HT1080 (cell line): ENCODE results near the gene LDLRAP1. TPM values are rescaled to one million over a fixed set of nuclear protein-coding genes. Genes with fewer than 3 reads are reported as not detected.

Experiments used
- DNase-seq: peaks from one replicate; pipeline ENCODE4 v3.0.0-alpha.2; 2015; ENCODE audit warnings: low read depth
- total RNA-seq: library from RNA; depleted of rRNA; stranded (reverse); fragments of >200 nt; shearing (Covaris generic); gene quantifications from 2 replicates; pipeline ENCODE4 v1.2.3, GENCODE V29; 2014

Gene LDLRAP1
- total RNA-seq, 1 experiment from 2014 or later = 13.8 TPM

DNA sequence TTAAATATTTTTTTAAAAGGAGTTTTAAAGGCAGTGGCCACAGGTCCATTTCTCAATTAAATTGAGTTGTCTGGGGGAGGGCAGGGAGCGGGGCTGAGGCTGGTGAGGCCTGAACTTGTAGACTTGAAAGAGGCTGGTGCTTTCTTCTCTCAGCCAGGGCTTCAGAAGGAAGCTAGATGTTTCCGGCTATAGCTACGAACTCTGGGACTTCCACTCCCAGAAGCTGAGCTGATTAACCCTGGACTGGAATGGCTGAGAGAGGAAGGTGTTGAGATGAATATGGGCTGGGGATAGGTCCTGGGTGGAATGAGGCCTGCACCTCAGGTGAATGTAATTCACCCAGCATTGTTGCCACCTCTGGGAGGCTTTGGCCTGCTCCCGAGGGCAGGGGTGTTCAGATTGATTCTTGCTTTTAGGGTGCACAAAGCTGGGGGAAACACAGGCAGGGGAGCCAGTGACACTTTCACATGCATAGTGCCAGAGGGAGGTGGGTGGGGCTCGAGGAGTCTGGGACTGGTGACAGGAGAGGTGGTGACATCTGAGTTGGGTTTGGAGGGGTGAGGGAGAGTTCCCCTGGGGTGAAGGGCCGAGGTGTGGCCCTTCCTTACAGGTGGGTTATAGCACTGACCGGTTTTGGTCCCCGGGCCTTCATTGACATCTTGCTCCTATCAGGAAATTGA lies 18.2 kb downstream of the LDLRAP1 start:
- DNase-seq = no peak

DNA sequence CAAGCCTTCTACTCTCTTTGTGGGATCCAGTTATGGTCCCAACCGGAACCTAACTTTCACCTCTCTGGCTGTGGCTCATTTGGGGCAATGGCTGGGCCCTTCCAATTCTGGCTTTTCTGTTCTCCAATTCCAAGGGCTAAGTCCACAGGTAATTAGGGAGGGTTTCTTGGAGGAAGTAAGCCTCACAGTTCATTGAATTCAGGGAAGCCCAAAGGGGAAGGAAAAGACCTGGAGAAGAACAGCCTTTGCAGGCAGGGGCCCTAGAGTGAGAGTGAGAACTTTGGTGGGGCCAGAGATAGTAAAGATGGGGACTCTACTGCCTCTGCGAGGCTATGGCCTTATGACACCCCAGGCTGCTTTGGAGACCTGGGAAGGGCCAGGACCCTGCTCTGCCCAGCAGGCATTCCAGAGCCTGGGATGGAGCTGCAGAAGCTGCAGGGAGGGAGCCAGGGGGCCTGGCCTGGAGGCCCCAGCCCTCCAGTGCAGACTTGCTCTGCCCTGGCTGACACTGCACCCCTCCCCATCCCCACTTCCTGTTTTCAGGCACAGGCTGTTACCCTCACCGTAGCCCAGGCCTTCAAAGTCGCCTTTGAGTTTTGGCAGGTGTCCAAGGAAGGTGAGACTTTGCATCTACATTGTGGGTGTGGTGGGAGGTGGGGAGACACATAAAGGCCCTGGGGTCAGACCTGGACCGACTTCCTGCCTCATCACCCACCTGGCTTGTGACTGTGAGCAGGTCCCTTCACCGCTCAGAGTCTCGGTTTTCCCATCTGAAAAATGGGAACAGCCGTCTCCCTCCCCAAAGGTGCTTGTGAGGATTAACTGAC lies 18.9 kb downstream of the LDLRAP1 start:
- no peak for DNase-seq

DNA sequence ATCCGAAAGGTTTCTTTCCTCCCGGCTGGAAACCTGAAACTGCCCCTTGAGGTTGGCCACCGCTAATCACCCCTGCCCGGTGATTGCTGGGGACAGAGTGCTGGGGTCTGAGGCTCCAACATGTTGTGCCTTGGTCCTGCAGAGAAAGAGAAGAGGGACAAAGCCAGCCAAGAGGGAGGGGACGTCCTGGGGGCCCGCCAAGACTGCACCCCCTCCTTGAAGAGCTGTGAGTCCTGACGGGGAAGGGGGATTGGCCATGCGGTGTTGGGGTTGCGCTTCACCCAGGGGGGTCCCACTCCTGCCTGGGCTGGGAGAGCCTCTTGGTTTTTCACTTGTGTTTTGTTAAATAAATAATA lies 19.5 kb downstream of the LDLRAP1 start:
- DNase-seq = no peak

DNA sequence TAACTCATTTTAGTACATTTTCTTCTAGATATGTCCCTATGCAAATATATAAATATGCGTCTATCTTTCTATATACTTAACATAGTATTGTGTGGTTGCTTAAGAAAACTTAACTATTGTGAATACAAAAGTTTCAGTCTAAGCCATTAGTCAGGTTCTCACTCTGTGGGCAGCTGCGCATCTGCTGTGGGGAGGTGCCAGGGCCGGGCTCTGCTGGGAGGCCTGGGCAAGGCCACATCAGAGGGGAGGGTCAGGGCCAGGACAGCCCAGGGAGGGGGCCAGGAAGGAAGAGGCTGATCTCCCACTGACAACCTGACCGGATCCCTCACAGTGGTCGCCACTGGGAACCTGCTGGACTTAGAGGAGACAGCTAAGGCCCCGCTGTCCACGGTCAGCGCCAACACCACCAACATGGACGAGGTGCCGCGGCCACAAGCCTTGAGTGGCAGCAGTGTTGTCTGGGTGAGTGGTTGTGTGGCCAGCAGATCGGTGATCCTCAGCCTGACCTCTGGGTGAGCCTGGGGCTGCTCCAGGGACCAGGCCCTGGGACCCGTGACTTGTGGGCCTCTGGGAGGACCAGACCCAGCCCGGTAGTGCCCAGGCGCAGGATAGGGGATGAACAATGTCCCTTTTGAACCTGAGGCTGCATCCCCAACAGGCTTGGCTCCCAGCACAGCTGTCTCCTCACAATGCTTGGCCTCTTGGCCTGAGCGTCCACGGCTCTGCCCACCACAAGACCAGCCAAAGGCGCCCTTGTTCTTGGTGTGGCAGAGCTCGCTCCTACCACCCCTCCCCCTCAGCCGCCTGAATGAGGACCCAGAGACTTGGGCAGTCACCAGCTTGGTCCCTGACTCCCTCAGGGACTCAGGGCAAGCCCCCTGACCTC lies 20.2 kb downstream of the LDLRAP1 start:
- DNase-seq = no peak

- DNase-seq = no peak
Measured at GRCh38 chr1:25564777-25565574, 21.6 kb downstream of the LDLRAP1 start.

DNA sequence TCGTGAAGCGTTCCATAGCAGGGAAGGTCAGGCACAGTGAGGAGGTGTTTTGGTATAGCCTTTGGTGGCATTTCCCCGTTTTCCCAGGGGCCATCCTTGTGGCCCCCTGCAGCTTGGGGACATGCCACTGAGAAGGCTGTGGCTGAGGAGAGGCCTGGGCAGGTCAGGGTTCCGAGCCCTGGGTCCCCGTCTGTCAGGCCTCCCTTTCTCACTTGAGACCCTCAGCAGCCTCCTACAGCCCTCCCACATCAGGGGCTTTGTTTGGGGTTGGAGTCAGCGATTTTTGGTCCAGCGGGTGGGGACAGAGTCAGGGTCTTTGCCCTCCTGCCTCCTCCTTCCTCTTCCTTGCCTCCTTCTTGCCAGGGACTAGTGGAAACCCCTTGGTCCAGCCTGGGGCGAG lies 22.2 kb downstream of the LDLRAP1 start:
- no peak for DNase-seq

DNA sequence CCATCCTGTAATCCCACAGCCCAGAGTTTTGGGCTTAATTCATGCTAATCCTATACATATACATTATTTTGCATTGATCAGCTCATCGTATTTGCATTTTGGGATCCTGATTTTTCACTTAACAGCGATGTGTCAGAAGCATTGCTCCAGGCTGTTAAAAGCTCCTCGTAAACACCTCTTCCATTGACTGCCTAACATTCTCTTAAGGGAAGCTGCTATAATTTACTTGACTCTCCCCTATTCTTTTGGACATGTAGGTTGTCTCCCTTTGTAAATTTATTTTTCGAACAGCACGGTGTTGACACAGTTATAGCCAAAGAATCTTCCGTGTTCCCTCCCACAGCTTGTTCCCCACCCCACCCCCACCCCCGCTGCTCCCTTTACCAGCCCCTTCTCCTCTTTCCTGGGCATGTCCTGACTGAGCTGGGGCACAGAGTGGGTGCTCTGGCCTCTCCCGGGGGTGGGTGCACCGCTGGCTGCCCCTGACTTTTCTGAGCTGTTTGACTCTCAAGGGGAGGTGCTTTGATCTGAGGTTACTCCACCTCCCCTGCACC lies 22.8 kb downstream of the LDLRAP1 start:
- no peak for DNase-seq

GRCh38 chr1:25566730-25567341 lies 23.4 kb downstream of the LDLRAP1 start:
- DNase-seq = no peak

DNA sequence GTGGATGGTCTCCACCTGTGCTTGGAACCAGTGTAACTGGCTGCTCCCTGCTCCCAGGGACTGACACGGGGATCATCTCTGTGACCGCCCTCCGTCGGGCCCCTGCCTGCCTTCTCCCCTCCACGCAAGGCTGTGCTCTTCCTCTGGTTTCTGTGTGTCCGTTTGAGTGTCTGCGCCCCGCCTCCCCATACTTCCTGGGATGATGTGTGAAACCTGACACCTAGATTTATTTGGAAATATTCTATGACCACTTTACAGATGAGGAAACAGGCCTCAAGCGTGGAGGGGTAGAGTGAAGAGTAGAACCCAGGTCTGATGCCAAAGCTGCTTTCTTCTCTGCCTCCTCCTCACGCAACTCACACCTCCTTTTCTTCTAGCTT lies 24.3 kb downstream of the LDLRAP1 start:
- no peak for DNase-seq

DNA sequence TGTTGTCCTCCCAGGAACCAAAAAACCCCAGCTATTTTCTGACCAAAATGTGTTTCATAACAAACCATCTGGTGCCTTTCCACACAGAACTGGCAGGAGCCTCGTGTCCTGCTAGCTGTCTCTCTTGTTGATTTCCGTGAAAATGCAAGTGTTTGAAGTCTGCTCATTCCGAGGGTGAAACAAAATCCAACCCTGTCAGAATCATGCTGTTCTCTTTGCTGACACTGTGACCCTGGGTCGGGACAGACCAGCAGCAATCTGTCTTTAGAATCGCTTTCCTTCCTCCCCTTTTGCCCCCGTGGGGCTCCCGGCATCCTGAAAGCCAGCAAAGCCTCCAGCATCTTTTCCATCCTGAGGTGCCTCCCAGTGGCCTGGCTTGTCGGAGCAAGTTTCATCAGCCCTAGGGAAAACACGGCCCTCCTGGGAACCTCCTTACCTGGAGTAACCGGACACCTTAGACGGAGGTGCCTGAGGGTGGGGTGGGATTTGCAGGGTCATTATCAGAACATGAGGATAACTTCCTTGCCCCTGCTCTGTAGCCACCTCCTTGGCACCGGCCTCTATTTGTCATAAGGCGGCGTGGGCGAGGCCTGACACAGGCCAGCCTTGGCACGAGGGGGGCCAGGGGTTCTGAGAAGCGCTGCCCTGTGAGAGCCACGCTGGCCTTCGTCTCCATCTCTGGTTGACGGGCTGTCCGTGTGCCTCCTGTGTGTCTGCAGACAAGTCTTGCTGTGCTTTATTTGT lies 24.9 kb downstream of the LDLRAP1 start:
- peak; percentile 32 for DNase-seq

GRCh38 chr1:25568834-25569596 lies 25.6 kb downstream of the LDLRAP1 start:
- peak; percentile 80 for DNase-seq

DNA sequence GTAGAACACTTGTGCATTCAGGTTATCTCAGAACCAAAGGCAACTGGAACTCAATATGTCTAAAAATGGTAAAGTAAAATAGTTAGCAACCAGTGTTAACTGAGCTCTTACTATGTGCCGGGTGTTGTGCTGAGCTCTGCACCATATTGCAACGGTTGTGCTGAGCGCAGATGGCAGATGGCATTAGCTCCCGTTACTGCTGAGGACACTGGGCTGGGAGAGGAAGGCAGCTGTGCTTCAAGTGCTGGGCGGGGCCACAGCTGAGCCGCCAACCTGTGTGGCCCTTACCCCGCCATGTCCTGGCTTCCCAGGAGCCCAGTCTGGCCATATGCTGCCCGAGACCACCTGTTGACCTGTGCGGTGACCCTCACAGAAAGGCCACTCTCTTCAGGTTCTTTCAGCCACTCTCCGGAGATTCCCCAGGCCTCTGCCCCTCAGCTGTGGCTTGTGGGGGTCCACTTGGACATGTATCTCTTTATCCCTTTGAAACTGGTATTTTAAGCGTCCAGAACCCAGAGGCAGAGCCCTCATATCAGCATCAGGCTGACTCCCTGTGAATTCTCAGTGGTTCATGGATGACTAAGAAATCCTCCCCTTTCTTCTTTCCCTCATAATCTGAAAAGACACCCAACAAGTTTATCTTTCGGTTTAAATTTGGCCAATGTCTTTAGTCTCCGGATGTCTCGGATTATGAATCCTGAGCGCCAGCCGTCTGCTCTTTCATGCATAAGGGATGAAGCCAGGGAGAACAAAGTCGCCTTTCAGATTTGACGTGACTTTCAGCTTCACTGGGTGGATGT lies 26.4 kb downstream of the LDLRAP1 start:
- DNase-seq = peak; percentile 18

- no peak for DNase-seq
Measured at GRCh38 chr1:25570798-25571521, 27.6 kb downstream of the LDLRAP1 start.

- no peak for DNase-seq
Measured at GRCh38 chr1:25571522-25571970, 28.1 kb downstream of the LDLRAP1 start.

DNA sequence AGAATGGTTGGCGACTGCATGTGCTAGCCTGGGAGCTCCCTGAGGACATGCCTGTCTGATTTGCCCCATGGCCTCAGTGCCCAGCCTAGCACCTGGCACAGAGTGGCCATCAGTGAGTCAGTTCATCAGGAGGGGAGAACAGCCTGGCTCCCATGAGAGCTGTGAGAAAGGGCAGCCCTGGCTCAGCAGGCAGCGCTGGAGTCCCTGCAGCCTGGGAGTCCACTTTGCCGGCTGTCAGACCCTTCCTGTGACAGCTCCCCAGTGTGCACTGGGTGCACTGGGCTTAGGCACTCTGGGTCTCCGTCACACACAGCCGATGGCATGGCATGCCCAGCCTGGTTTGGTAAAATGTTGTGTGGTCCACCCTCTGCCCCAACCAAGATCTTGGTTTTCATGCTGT lies 28.7 kb downstream of the LDLRAP1 start:
- DNase-seq = no peak

DNA sequence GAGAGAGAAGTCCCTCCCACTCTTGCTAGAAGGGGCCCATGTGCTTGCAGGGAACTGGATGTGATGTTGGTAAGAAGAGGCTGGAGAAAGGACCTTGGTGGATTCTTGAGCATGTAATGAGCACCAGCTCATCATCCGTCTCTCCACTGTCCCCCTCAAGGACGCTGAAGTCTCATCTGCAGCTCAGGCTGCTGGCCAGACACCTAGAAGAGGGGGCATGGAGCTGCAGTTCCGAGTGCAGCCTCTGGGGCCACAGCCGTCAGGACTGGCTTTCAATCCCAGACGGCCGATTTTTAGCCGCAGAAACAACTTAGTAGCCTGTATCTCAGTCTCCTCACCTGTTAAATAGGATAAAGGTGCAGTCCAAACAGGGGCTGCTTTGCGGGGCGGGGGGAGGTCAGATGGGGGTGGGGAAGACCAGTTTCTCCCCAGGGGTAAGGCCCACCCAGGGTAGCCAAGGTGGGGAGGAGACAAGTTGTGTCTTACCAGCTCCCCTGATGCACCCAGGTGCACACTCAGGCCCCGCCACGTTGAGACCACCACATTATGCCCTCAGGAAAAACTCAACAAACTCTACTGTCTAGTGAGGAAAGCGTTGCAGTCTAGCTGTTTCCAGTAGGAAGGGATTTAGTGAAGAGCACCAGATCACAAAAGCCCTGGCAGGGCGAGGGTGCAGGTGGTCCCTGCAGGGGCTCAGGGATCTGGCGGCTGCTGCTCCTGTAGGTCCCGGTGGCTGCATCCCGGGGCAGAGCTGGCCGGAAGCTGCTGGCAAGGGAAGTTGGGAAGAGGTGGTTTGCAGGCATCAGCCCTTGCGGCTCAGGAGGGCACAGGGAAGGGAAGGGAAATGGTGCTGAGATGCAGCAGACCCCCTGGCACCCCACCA lies 29.5 kb downstream of the LDLRAP1 start:
- peak; percentile 23 for DNase-seq
